Stimulated activated naive B cell treated with anti-CD40 and anti-IgM and Interleukin-4, amounts not matched to agents 10 μg/mL and 1 μg/mL and 100 μg/mL, for 72 hours (primary cell): ENCODE results near the gene PPFIA4.

Source experiments
- ATAC-seq, 2 donors: fragments of 150-1000 bp; cut with Tn5 transposase; replicated peaks; 2 replicates each; pipeline ENCODE4 v1.10.0; 2021; ENCODE audit warnings: moderate library complexity in 1 of 2
- DNase-seq: peaks from one replicate; pipeline ENCODE4 v3.0.0; 2021
- H3K27ac Mint-ChIP-seq: one replicate; pipeline ENCODE4 v1.8.0; 2022; ENCODE audit warnings: mild to moderate bottlenecking, mixed read lengths
- H3K27me3 Mint-ChIP-seq, 2 donors: one replicate each; pipeline ENCODE4 v1.8.0; 2022; ENCODE audit warnings: mixed read lengths in 2 of 2
- H3K36me3 Mint-ChIP-seq, 2 donors: one replicate each; pipeline ENCODE4 v1.8.0; 2022; ENCODE audit warnings: mixed read lengths in 2 of 2, mild to moderate bottlenecking in 1 of 2
- H3K4me1 Mint-ChIP-seq, 2 donors: one replicate each; pipeline ENCODE4 v1.8.0; 2022; ENCODE audit warnings: mixed read lengths in 2 of 2, mild to moderate bottlenecking in 1 of 2
- H3K4me3 Mint-ChIP-seq, 2 donors: one replicate each; pipeline ENCODE4 v1.8.0; 2022; ENCODE audit warnings: mild to moderate bottlenecking in 2 of 2, mixed read lengths in 2 of 2, moderate library complexity in 1 of 2
- H3K9me3 Mint-ChIP-seq, 2 donors: one replicate each; pipeline ENCODE4 v1.8.0; 2022; ENCODE audit warnings: mixed read lengths in 2 of 2, mild to moderate bottlenecking in 1 of 2

Gene PPFIA4

DNA sequence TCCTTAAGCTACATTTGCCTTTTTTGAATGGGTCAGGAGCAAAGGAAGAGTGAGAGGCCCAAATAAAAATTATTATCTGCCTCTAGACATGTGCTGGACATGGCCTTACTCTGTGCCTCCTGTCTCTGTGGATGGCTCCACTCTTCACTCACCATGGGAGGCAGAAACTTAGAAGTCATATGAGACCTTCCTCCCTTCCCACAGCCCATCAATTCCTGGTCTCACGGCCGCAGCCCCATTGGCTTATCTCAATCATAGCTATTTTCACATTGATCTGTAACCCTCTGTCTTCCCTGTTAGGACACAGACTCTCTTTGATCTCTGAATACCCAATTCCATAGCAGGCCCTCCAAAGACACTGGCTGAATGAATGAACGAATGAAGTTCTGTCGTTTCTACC, 87.0 kb downstream of the PPFIA4 start:
- DNase-seq (no peak), ATAC-seq (no peak)
- Mint-ChIP-seq H3K27me3 (peaks cover 35 to 40% of the 10 kb centered on the region in 2 donors), H3K4me3 (no peak overlapping the region), H3K9me3 (no peaks in the 10 kb centered on the region), H3K36me3 (no peaks in the 10 kb centered on the region), H3K4me1 (peaks cover 1 to 7% of the 10 kb centered on the region in 2 donors), H3K27ac (no peak overlapping the region)

- Mint-ChIP-seq H3K9me3 (no peaks in the 10 kb centered on the region), H3K27ac (no peak overlapping the region), H3K4me1 (peaks cover 1 to 7% of the 10 kb centered on the region in 2 donors), H3K36me3 (no peaks in the 10 kb centered on the region), H3K4me3 (no peak overlapping the region), H3K27me3 (peaks cover 30 to 39% of the 10 kb centered on the region in 2 donors)
- DNase-seq (no peak), ATAC-seq (no peak)
Measured at GRCh38 chr1:203114202-203114601, 87.9 kb downstream of the PPFIA4 start.

GRCh38 chr1:203116091-203116820, 90.0 kb downstream of the PPFIA4 start:
- Mint-ChIP-seq H3K36me3 (no peaks in the 10 kb centered on the region), H3K4me3 (no peak overlapping the region), H3K4me1 (peaks cover 1 to 7% of the 10 kb centered on the region in 2 donors), H3K27ac (no peak overlapping the region), H3K27me3 (peaks cover 32 to 51% of the 10 kb centered on the region in 2 donors), H3K9me3 (no peaks in the 10 kb centered on the region)
- DNase-seq = no peak
- no peak for ATAC-seq

DNA sequence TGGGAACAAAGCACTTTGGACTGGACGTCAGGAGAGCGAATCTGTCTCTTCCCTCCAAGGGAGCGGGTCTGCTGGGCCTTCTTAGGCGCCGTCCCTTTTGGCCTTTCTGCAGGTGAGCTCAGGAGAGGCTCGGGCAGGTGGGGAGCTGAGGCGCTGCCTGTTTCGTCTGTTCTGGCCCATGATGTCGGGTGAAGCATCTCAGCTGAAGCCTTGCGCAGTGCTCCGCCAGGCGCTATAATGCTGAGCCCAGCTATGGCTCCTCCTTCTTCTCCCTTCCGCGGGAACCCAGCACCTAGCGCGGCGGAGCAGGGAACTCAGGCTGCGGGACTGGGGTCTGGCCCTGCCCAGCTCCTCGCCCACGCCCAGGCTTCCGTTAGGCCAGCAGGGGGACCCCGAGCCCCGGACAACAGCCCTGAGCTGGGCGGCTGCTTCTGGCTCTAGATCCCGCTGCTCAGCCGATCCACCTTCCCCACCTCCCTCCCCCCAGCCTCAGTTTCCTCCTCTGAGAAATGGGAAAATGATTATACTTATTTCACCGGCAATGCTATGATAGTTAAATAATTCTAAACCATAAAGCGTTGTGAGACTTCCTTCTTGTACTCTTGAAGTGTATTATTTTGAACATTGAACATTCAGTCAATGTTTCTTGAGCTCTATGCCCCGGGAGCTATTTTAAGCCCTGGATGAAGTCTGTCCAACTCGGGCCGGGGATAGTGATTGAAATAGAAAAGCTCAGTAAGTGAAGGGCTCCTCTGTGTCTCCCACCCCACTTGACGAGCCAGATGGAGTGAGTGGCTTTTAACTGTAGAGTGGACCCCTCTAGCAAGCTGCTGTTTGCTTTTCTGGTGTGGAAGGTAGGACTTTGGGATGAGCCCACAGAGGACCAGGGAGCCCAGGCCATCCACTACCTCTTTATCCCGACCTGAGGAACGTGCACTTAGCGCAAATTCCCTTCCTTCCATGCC, 91.6 kb downstream of the PPFIA4 start:
- peaks cover 1 to 12% of the 10 kb centered on the region in 2 donors for H3K4me1 Mint-ChIP-seq
- H3K9me3 Mint-ChIP-seq = no peaks in the 10 kb centered on the region
- DNase-seq = no peak
- peaks cover 43 to 67% of the 10 kb centered on the region in 2 donors for H3K27me3 Mint-ChIP-seq
- H3K4me3 Mint-ChIP-seq = no peak overlapping the region
- H3K27ac Mint-ChIP-seq = no peak overlapping the region
- ATAC-seq = peak; percentile 78 to 81
- no peaks in the 10 kb centered on the region for H3K36me3 Mint-ChIP-seq

GRCh38 chr1:203120325-203121153, 94.2 kb downstream of the PPFIA4 start:
- no peaks in the 10 kb centered on the region for H3K9me3 Mint-ChIP-seq
- H3K4me1 Mint-ChIP-seq = peaks cover 1 to 12% of the 10 kb centered on the region in 2 donors
- H3K36me3 Mint-ChIP-seq = no peaks in the 10 kb centered on the region
- H3K4me3 Mint-ChIP-seq = no peak overlapping the region
- H3K27ac Mint-ChIP-seq = no peak overlapping the region
- ATAC-seq (no peak), DNase-seq (no peak)
- H3K27me3 Mint-ChIP-seq = peaks cover 60 to 88% of the 10 kb centered on the region in 2 donors

GRCh38 chr1:203121186-203122015, 95.1 kb downstream of the PPFIA4 start:
- DNase-seq (no peak), ATAC-seq (no peak)
- Mint-ChIP-seq H3K9me3 (no peaks in the 10 kb centered on the region), H3K4me3 (no peak overlapping the region), H3K27me3 (peaks cover 62 to 89% of the 10 kb centered on the region in 2 donors), H3K4me1 (peaks cover 4 to 19% of the 10 kb centered on the region in 2 donors), H3K36me3 (no peaks in the 10 kb centered on the region), H3K27ac (no peak overlapping the region)

DNA sequence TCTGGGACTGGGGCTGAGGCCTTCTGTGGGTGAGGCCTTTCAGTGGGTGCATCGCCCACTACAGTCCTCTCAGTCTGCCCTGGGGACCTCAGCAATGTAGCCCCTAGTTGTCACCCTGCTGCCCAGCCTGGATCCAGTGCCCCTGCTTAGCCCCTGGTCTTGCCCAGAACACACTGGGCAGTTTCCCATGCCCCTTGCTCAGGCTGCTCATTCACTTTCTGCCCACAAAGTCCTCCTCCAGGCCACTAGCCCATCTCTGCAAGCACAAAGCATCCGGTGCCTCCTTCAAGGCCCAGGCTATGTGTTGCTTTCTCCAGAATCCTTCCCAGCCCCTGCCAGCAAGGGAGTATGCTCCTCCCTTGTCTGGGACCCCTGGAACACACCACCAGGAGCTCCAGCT, 95.9 kb downstream of the PPFIA4 start:
- ATAC-seq (no peak), DNase-seq (no peak)
- H3K27me3 Mint-ChIP-seq = peaks cover 65 to 93% of the 10 kb centered on the region in 2 donors
- no peak overlapping the region for H3K27ac Mint-ChIP-seq
- H3K4me3 Mint-ChIP-seq = no peak overlapping the region
- peaks cover 10 to 27% of the 10 kb centered on the region in 2 donors for H3K4me1 Mint-ChIP-seq
- no peaks in the 10 kb centered on the region for H3K36me3 Mint-ChIP-seq
- H3K9me3 Mint-ChIP-seq = no peaks in the 10 kb centered on the region

GRCh38 chr1:203124011-203124410, 97.7 kb downstream of the PPFIA4 start:
- ATAC-seq = no peak
- H3K4me1 Mint-ChIP-seq = peaks cover 14 to 34% of the 10 kb centered on the region in 2 donors
- H3K36me3 Mint-ChIP-seq = no peaks in the 10 kb centered on the region
- no peak for DNase-seq
- H3K9me3 Mint-ChIP-seq = no peaks in the 10 kb centered on the region
- H3K27me3 Mint-ChIP-seq = peaks cover 68 to 93% of the 10 kb centered on the region in 2 donors
- H3K4me3 Mint-ChIP-seq = no peak overlapping the region
- no peak overlapping the region for H3K27ac Mint-ChIP-seq

GRCh38 chr1:203124546-203125317, 98.4 kb downstream of the PPFIA4 start:
- no peak for DNase-seq
- no peak overlapping the region for H3K27ac Mint-ChIP-seq
- no peaks in the 10 kb centered on the region for H3K9me3 Mint-ChIP-seq

DNA sequence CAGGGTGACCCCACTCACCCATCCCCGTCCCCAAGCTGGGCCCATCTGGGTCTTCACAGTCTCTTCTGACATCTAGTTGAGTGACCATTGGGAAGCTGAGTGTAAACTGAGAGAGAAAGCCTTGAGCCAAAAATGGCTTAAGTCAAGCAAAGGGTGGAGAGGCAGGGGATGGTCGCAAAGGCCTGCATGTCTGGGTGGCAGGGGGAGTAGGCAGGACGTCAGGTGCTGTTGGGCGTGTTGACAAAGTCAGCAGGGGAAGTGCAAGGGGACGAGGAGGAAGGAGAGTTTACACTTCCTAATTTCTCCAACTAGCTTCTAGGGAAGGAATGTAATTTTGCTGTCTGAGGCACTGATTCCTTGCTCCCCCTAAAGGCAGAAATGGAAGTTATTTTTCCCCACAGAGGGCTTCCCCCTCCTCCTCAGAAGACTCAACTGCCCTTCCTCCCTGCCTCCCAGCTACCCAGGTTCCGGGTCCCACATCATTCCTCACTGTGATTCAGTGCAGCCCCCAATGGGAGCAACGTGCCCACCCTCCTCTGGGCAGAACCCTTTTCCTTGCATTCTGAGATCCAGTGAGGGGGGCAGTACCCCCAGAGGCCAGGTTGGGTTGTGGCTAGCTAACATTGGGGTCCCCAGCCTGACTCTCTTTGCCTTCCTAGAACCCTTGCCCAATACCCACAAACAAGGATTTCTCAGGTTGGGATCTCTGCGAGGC, 100.0 kb downstream of the PPFIA4 start:
- ATAC-seq (no peak), DNase-seq (no peak)
- Mint-ChIP-seq H3K9me3 (no peaks in the 10 kb centered on the region), H3K27me3 (peaks cover 63 to 86% of the 10 kb centered on the region in 2 donors), H3K4me1 (peaks cover 14 to 34% of the 10 kb centered on the region in 2 donors), H3K36me3 (no peaks in the 10 kb centered on the region), H3K4me3 (no peak overlapping the region), H3K27ac (no peak overlapping the region)

More at GRCh38 chr1:203124546-203125317, 98.4 kb downstream of the PPFIA4 start:
- Mint-ChIP-seq H3K4me3 (no peak overlapping the region), H3K4me1 (peaks cover 14 to 34% of the 10 kb centered on the region in 2 donors), H3K27me3 (peaks cover 73 to 93% of the 10 kb centered on the region in 2 donors), H3K36me3 (no peaks in the 10 kb centered on the region)
- no peak for ATAC-seq

- Mint-ChIP-seq H3K36me3 (no peaks in the 10 kb centered on the region), H3K9me3 (no peaks in the 10 kb centered on the region), H3K27ac (no peak overlapping the region), H3K4me1 (peaks cover 14 to 28% of the 10 kb centered on the region in 2 donors), H3K27me3 (peaks cover 56 to 78% of the 10 kb centered on the region in 2 donors), H3K4me3 (peak overlapping the region; percentile 23 to 54)
- ATAC-seq (no peak), DNase-seq (no peak)
Measured at GRCh38 chr1:203126866-203127665, 100.8 kb downstream of the PPFIA4 start.
